Measurements from ENCODE around the gene GRB10.
A peak's percentile ranks its signal among the peaks of the same experiment; 100 is the strongest.

Gene GRB10

DNA sequence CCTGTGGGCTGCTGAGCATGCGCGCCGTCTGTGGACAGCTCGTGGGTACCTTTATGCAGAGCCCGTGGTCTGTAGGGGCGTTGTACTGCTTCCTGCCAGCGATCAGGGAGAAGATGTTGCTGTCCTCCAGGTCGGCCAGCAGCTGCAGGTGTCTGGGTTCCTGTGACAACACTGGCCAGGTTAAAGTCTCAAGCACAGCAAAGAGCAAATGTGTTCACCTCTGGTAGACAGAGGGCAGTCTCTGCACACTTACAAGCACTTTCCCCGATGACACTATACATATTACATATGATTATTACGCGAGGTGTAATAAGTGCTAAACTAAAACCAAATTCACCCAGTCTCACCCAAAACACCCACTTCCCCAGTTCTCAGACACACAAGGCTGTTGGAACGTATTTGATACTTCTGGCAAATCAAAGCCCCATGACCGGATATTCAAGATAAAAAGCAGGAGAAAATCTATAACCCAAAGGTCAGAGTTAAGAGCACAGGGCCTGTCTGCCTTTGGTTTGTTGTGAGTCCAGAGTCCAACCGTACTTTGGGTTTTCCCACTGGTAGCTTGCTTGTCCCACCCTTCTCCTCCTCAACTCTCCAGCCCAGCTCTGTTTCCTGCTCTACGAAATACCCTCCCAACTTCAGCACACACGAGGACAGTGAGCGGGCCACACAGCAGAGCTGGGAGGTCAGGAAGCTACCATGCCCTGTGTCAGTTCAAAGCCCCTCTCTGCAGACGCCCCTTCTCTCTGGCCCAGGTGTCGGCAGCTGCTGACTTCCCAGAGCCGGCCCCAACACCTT is 167.8 kb downstream of the GRB10 start:
- Histone ChIP-seq H3K9ac (no peak overlapping the region), H3K4me2 (no peak overlapping the region), H3K9me3 (replicated peaks in 1 of 11) (peaks cover 0 to 5% (median 0%) of the 10 kb centered on the region in 11 experiments; a peak in 3 of 22 replicates), H3K27ac (no peak overlapping the region), H3K4me1 (peaks cover 8 to 25% (median 21%) of the 10 kb centered on the region in 10 experiments), H4K20me1 (peaks cover 3 to 63% (median 13%) of the 10 kb centered on the region in 11 experiments; a peak in 14 of 22 replicates), H3K27me3 (no peaks in the 10 kb centered on the region), H3K36me3 (peaks cover 84 to 99% (median 94%) of the 10 kb centered on the region in 11 experiments), H3K4me3 (no peak overlapping the region)
- no peak for TF ChIP-seq Cebpa-rat (IDR thresholded peaks at IDR 0.05)

DNA sequence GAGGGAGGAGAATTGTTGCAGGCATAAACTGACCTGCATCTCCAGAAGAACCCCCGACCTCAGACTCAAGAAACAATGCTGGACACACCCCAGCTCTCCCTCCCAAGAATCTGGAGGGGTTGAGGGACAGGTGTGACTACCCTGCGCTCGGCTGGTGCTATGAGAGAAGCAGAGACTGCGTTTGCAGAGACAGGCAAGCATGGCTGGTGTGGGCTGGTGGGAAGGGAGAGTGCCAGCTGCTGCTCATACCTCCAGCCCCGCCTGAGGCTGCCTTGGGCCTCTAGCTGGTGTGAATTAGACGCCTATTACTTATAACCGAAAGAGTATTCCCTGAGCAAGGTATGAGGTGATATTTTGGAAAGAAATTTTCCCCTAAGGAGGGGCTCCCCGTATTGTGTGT is 169.2 kb downstream of the GRB10 start:
- Histone ChIP-seq H3K4me2 (no peak overlapping the region), H3K4me3 (no peak overlapping the region), H3K9me3 (replicated peaks in 1 of 11) (peaks cover 0 to 11% (median 4%) of the 10 kb centered on the region in 11 experiments; a peak in 11 of 22 replicates), H3K27me3 (no peaks in the 10 kb centered on the region), H3K27ac (no peak overlapping the region), H4K20me1 (peaks cover 0 to 64% (median 9%) of the 10 kb centered on the region in 11 experiments; a peak in 12 of 22 replicates), H3K36me3 (peaks cover 84 to 100% (median 95%) of the 10 kb centered on the region in 11 experiments), H3K9ac (no peak overlapping the region), H3K4me1 (peaks cover 8 to 30% (median 23%) of the 10 kb centered on the region in 10 experiments)
- TF ChIP-seq Cebpa-rat (IDR thresholded peaks at IDR 0.05) = no peak

DNA sequence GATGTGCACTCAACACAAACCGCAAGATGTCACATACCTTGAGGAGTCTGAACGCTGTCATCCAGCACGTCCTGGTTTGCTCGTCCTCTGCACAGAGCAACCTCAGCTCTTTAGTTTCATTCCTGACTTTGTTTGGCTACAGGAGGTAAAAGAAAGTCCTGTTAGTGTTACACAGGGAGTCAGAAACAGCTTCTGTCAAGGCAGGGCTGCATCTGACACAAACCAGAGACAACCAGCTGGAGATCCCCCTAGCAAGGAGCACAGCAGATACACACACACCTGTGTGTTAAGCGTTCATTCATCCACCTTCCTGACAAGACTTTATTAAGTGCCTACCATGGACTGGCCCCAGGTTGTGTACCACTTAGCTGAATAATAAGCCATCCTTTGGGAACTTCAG is 170.0 kb downstream of the GRB10 start:
- peaks cover 0 to 12% (median 4%) of the 10 kb centered on the region in 11 experiments; a peak in 11 of 22 replicates for H3K9me3 ChIP-seq (replicated peaks in 1 of 11)
- peaks cover 8 to 33% (median 24%) of the 10 kb centered on the region in 10 experiments for H3K4me1 ChIP-seq
- no peak for TF ChIP-seq Cebpa-rat (IDR thresholded peaks at IDR 0.05)
- peaks cover 80 to 100% (median 95%) of the 10 kb centered on the region in 11 experiments for H3K36me3 ChIP-seq
- no peak overlapping the region for H3K4me2 ChIP-seq
- no peak overlapping the region for H3K27ac ChIP-seq
- H4K20me1 ChIP-seq = peaks cover 0 to 61% (median 8%) of the 10 kb centered on the region in 11 experiments; a peak in 12 of 22 replicates
- H3K27me3 ChIP-seq = no peaks in the 10 kb centered on the region
- no peak overlapping the region for H3K9ac ChIP-seq
- H3K4me3 ChIP-seq = no peak overlapping the region

DNA sequence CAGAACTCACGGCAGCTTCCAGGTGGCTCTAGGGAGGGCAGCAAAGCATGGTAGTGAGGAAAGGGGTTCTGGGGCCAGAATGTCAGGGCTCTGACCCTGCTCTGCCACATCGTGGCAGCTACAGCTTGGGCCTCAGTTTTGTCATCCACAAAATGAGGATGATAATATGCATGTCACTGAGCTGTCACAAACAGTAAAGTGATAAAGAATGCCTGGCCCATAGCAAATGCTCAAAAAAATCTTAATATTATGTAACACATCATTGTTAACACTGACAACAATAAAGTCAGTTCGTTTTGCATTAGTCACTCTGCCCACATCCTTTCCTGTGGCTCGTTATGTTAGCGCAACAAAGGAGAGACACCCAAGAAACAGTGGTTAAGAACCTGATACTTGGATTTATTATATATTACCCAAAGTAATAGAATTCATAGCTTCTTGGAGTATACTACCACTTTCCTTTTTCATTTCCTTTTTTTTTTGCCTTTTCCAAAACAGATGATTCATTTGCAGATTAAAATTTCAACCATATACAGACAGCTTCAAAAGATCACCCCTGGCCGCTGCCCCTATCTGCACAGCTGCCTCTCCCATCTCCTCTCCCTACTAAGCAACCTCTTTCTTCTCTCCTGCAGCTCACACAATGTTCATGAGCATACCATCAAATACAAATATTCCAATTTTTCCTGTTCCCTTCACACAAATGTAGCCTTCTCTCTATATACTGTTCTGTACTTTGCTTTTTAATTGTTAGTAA is 172.0 kb downstream of the GRB10 start:
- H3K27ac ChIP-seq = peak overlapping the region in 9 of 11 experiments; percentile 39 to 71 (median 64); a peak in 17 of 22 replicates
- peaks cover 82 to 100% (median 95%) of the 10 kb centered on the region in 11 experiments for H3K36me3 ChIP-seq
- peaks cover 0 to 12% (median 4%) of the 10 kb centered on the region in 11 experiments; a peak in 11 of 22 replicates for H3K9me3 ChIP-seq (replicated peaks in 1 of 11)
- no peaks in the 10 kb centered on the region for H3K27me3 ChIP-seq
- H3K4me2 ChIP-seq = peak overlapping the region in 10 of 11 experiments; percentile 17 to 77 (median 52); a peak in 19 of 22 replicates
- H3K4me1 ChIP-seq = peaks cover 8 to 33% (median 24%) of the 10 kb centered on the region in 10 experiments
- 0 out of 22 replicates have a peak, but pooled peaks of 1 of the 11 experiments have one; percentile 11 for TF ChIP-seq Cebpa-rat (IDR thresholded peaks at IDR 0.05)
- peaks cover 0 to 54% (median 7%) of the 10 kb centered on the region in 11 experiments; a peak in 10 of 22 replicates for H4K20me1 ChIP-seq
- no peak overlapping the region for H3K4me3 ChIP-seq
- H3K9ac ChIP-seq = peak overlapping the region in 4 of 11 experiments; percentile 20 to 48 (median 22); a peak in 6 of 22 replicates

DNA sequence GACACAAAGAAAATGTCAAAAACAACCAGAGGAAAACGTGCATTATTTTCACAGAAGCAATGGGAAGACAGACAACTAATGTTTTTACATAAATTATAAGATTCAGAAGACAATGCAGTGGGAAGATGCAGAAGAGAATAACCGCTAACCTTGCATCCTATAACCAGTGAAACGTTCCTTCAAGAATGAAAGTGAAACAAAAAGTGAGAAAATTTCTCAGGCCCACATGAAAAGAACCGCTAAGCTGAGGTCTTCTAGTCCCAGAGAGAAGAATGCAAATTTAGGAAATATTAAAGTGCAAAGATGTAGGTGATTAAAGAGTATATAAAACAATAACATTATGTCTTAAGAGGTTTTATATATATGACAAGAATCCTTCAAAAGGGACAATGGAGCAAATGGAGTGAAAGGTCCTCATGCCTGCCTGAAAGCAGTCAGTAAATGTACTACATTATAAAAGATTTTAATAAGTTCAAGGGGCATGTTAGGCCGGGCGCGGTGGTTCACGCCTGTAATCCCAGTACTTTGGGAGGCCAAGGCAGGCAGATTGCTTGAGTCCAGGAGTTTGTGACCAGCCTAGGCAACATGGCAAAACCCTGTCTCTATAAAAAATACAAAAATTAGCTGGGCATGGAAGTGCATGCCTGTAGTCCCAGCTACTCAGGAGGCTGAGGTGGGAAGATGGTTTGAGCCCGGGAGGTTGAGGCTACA is 174.3 kb downstream of the GRB10 start:
- Histone ChIP-seq H3K9ac (no peak overlapping the region), H3K27me3 (no peaks in the 10 kb centered on the region), H3K27ac (no peak overlapping the region; a peak in 1 of 22 replicates), H3K36me3 (peaks cover 82 to 100% (median 95%) of the 10 kb centered on the region in 11 experiments), H4K20me1 (peaks cover 0 to 47% (median 3%) of the 10 kb centered on the region in 11 experiments; a peak in 9 of 22 replicates), H3K4me2 (peak overlapping the region in 2 of 11 experiments; percentile 5 to 9; a peak in 2 of 22 replicates), H3K4me1 (peaks cover 8 to 33% (median 24%) of the 10 kb centered on the region in 10 experiments), H3K9me3 (replicated peaks in 1 of 11) (peaks cover 0 to 12% (median 4%) of the 10 kb centered on the region in 11 experiments; a peak in 11 of 22 replicates), H3K4me3 (no peak overlapping the region)
- no peak for TF ChIP-seq Cebpa-rat (IDR thresholded peaks at IDR 0.05)

DNA sequence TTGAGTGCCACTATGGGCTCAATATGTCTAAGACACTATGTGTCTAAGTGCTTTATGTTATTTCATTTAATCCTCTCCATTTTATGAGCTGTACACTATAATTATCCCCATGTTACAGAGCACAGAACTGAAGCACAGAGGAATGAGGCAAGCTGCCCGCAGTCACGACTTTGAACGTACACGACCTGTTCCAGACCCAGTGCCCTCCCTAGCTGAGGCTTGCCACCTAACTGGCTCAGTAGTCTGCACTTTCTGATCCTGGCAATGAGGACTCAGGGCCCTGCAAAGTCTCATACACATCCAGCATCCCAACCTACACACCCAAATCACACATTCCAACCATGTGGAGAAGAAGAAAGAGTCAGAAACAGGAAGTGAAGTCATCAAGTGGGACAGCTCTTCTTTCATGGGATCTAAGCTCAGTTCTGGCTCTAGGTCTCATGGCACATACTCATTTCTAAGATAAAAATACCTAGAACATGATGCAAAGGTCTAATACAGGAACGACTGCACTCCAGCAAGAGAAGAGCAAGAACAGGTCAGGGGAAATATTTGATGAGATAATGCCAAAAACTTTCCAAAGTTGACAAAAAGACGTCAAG is 175.1 kb downstream of the GRB10 start:
- Histone ChIP-seq H3K4me3 (no peak overlapping the region), H3K4me2 (no peak overlapping the region), H3K9me3 (replicated peaks in 1 of 11) (peaks cover 0 to 12% (median 4%) of the 10 kb centered on the region in 11 experiments; a peak in 11 of 22 replicates), H3K27ac (no peak overlapping the region), H3K36me3 (peaks cover 81 to 100% (median 95%) of the 10 kb centered on the region in 11 experiments), H4K20me1 (peaks cover 0 to 40% (median 3%) of the 10 kb centered on the region in 11 experiments; a peak in 9 of 22 replicates), H3K4me1 (peaks cover 8 to 33% (median 24%) of the 10 kb centered on the region in 10 experiments), H3K27me3 (no peaks in the 10 kb centered on the region), H3K9ac (no peak overlapping the region)
- TF ChIP-seq Cebpa-rat (IDR thresholded peaks at IDR 0.05) = no peak

DNA sequence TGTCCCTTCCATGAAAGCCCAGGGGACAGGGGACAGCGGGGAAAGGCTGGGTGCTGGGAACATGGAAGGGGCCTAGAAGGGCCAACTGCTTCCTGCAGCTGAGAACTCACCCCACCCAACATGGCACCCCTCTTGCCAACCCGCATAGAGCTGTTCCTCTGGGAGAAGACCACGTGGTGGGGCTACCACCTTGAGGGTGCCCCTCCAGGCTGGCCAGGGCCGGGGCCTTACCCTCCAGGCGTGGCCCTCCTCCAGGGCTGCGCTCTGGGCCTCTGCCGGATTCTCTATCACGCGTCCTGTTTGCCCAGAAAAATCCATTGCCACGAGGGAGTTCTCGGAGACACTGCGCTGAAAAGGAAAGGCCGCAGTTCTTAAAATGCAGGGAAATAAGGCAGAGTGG is 177.6 kb downstream of the GRB10 start:
- no peak overlapping the region for H3K9ac ChIP-seq
- H4K20me1 ChIP-seq = peaks cover 0 to 24% (median 4%) of the 10 kb centered on the region in 11 experiments; a peak in 9 of 22 replicates
- H3K27ac ChIP-seq = no peak overlapping the region
- H3K9me3 ChIP-seq (replicated peaks in 1 of 11) = peaks cover 0 to 12% (median 4%) of the 10 kb centered on the region in 11 experiments; a peak in 11 of 22 replicates
- no peak overlapping the region for H3K4me3 ChIP-seq
- no peak overlapping the region for H3K4me2 ChIP-seq
- H3K36me3 ChIP-seq = peaks cover 84 to 100% (median 98%) of the 10 kb centered on the region in 11 experiments
- peaks cover 0 to 13% (median 4%) of the 10 kb centered on the region in 10 experiments; a peak in 13 of 20 replicates for H3K4me1 ChIP-seq
- no peaks in the 10 kb centered on the region for H3K27me3 ChIP-seq
- TF ChIP-seq Cebpa-rat (IDR thresholded peaks at IDR 0.05) = no peak
